Limb (tissue), 2 donors: ENCODE data around the gene TREH.
"Not testable (repeated sequence)": the region's sequence is repeated elsewhere in the genome, so short reads cannot be mapped to it uniquely, and the experiment has no call there.

Source experiments
- DNase-seq, 2 donors: peaks; one replicate each; pipeline ENCODE4 v3.0.0-alpha.2; 2016; ENCODE audit errors: extremely low spot score in 2 of 2

The TREH gene

DNA sequence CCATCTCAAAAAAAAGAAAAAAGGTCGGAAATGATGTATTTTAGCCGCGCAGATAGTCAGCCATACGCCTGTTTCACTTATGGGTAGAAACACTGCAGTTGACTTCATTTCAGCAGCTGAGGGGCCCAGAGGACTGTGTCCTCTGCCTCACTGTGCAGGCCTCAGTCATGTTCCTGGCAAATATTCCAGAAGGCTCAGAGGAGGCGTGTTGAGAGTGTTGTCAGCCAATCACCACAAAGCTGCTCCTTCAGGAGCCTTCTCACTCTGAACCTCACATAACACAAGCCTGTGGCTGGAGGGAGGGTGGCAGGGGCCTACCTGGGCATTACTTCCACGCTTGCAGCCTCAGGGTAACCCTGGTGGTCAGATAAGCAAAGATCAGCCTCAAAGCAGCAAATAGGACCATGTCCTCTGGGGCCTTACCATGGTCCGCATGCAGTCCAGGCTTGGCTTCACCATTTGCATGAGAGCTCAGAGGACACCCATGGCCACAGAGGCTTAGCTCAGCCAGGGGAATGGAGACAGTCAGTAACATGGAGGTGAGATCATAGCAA lies 17.3 kb upstream of the TREH start:
- DNase-seq: no peak

DNA sequence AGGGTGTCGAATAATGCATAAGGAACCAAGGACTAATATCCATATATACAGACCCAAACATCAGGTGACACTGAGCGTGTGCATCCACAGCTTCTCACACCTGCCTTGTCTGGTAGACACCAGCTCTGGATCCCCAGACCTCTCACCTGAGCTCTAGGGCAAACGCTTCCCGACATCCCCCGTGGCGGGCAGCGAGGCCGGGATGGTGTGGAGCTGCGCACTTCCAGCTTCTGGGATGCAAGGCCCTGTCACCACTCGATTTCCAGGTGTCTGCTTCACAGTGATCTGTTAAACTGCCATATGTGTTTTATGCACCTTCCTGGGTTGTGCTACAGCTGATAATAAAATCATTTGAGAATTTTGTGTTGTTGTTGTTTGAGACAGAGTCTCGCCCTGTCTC lies 15.3 kb upstream of the TREH start:
- DNase-seq: no peak

DNA sequence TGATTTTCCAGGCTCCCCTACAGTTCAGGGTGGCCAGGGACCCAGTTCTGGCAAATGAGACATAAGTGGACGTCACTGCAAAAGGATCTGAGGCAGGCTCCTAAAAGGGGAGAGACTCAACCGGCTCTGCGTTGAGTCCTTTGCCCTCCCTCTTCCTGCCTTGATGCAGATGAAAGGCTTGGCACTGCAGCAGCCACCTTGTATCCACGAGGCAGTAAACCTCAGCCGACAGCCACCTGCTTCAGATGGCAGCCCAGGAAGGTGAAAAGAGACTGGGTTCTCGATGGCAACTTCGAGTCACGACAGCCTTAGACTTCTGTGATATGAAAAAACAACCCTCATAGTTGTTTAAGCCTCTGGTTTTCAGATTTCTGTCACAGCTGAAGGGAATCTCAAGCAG lies 14.7 kb upstream of the TREH start:
- DNase-seq: no peak

DNA sequence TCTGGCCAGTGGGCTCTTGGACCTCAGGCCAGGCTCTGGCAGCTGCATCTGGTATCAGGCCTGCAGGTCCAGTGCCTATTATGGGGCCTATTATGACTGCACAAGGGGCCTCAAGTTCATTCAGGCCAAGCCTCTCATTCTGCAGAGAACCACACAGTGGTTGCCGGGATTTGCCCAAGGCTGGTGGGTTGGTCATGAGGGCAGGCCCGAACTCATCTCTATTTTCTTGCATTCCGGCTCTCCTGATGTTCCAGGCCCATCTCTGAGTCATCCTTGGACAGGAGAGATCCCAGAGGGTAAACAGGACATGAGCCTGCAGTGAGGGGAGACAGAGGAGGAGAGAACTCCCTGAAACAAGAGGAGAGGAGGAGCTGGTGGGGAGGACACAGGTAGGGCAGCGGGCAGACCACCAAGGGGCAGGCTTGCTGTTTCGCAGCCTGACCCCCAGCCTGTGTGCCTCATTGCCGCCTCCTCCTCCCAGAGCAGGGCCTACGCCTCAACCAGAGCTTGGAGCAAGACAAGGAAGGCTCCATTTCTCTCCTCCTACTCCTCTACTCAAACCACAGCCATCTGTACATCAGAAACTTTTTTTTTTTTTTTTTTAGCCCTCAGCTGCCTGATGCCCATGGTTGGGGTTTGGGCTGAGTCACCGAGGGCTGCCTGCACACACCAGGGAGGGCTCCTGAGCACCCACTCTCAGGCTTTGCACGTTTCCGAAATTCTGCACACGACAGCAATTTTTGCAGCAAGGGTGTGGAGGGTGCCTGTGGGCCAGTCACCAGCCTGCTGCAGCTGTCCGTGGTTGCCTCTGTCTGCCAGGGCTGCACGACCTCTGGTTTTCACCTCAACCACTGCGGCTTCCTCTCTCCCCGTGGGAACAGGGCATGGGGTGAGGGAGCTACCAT lies 12.7 kb upstream of the TREH start:
- DNase-seq: no peak

DNA sequence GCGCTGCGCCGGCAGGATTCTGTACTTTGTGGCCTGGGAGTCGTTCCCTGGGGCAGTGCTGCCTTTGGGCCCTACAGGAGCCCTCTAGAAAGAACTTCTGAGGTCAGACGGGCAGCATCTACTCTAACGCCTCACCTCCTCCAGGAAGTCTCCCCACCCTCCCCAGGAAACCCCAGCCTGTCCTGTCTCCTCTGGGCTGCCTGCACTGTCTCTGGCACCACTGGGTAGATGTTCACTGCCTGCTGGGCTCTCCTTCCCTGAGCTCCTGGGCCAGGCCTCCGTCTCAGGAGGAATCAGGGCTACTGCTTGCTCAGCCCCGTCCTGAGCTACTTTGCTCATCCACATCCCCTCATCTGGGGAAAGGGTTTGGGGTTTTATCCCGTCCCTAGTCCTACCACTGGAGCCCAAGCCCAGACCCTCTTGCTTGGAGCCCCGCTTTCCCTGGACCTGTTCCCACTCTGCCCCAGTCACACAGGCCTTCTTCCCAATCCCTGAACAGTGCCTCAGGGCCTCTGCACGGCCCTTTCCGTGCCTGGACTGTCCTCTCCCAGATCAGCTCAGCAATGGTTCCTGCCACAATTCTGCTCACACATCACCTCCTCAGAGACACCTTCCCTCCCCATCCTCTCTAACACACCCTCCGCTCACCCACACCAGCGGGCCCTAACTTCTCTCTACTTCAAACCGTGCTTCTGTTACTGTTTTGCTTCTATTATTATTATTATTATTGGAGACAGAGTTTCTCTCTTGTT lies 11.3 kb upstream of the TREH start:
- no peak for DNase-seq

DNA sequence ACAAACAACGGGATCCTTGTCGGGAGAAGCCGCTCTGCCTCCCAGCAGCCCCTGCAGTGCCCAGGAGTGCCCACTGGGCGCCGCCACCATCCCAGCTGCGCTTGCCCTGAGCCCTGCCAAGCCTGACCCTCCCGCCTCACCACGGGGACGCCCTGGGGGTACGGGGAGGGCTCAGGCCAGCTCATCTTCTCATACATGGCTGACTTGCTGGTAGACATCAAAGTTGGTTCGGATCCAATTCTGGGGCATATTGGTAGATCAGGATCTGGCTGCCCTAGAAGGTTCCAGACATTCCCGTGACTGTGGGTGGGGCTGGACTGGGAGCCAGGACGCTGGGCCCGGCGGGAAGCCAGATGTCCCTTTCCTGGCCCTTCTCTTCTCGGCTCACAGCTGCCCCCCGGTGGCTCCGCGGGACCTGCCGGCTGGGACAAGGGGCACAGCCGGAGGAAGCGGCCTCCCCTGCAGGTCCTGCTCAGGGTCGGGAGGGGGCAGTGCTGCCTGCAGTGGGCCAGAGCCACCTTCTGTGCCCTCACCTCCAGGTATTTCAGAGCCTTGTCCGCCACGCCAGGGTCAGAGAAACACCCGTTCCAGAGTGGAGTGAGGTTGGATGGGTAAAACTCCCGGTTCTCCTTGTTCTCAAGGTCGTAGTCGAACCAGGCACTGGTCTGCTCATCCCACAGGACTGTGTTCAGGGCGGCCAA lies 10.6 kb upstream of the TREH start:
- peak; percentile 87 to 94 for DNase-seq

DNA sequence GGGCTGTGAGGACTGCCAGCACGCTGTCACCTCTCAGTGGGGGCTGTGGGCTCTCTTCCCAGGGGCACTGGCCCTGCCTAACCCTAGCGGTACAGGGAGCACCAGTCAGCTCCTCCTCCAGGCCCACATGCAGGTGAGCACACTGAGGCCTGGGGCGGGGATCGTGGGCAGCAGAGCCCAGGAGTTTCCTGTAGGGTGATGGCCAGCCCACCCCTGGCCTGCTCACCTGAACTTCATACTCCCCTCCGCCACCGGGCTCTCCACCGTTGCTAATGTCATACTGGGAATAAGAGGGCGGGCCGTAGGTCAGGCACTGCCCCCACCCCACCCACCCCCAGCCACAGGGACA lies 10.0 kb upstream of the TREH start:
- no peak for DNase-seq

DNA sequence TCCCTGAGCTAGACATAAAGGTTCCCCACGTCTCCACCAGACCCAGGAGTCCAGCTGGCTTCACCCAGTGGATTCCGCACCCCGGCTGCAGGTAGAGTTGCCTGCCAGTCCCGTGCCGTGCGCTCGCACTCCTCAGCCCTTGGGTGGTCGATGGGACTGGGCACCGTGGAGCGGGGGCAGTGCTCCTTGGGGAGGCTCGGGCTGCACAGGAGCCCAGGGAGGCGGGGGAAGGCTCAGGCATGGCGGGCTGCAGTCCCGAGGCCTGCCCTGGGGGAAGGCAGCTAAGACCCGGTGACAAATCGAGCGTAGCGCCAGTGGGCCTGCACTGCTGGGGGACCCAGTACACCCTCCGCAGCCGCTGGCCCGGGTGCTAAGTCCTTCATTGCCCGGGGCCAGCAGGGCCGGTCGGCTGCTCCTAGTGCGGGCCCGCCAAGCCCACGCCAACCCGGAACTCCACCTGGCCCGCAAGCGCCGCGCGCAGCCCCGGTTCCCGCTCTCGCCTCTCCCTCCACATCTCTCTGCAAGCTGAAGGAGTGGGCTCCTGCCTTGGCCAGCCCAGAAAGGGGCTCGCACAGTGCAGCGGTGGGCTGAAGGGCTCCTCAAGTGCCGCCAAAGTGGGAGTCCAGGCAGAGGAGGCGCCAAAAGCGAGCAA lies 9.5 kb upstream of the TREH start:
- DNase-seq: no peak

DNA sequence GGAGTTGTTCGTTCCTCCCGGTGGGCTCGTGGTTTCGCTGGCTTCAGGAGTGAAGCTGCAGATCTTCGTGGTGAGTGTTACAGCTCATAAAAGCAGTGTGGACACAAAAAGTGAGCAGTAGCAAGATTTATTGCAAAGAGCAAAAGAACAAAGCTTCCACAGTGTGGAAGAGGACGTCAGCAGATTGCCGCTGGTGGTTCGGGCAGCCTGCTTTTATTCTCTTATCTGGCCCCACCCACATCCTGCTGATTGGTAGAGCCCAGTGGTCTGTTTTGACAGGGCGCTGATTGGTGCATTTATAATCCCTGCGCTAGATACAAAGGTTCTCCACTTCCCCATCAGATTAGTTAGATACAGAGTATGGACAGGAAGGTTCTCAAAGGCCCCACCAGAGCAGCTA lies 8.9 kb upstream of the TREH start:
- not testable (repeated sequence) for DNase-seq

DNA sequence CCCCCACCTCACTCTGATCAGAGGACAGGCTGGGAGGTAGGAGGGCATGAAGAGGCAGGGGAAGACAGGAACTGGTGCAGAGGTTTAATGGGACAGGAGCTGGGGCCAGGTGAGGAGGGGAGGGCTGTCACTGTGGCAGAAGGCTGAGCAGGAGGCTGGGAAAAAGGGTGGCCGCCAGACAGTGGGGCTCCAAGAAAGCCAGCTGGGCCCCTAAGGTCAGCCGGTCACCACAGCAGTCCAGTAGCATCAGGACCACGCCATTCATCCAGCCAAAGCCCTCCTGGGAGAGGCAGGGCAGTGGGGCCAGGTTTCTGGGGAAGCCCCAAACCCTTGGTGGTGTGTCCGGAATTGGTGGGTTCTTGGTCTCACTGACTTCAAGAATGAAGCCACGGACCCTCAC lies 8.5 kb upstream of the TREH start:
- DNase-seq: no peak

DNA sequence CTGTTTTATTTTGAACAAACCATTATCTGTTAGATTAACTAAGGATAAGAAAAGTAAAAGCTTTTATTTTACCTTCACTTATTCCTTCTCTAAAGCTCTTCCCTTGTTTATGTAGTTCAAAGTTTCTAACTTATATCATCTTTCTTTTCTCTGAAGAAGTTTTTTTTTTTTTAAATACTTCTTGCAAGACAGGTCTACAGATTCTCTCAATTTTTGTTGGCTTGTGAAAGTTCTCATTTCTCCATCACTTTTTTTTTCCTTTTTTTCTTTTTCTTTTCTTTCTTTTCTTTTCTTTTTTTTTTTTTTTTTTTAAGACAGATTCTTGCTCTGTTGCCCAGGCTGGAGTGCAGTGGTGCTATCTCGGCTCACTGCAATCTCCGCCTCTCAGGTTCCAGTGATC lies 4.7 kb upstream of the TREH start:
- no peak for DNase-seq

DNA sequence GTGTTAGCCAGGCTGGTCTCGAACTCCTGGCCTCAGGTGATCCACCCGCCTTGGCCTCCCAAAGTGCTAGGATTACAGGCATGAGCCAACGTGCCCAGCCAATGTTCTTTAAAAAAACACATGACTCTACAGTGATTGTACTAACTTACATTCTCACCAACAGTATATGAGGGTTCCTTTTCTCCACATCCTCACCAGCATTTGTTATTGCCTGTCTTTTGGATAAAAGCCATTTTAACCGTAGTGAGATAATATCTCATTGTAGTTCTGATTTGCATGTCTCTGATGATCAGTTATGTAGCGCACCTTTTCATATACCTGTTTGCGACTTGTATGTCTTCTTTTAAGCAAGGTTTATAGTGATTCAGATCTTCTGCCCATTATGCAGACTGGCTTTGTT lies 3.5 kb upstream of the TREH start:
- not testable (repeated sequence) for DNase-seq

DNA sequence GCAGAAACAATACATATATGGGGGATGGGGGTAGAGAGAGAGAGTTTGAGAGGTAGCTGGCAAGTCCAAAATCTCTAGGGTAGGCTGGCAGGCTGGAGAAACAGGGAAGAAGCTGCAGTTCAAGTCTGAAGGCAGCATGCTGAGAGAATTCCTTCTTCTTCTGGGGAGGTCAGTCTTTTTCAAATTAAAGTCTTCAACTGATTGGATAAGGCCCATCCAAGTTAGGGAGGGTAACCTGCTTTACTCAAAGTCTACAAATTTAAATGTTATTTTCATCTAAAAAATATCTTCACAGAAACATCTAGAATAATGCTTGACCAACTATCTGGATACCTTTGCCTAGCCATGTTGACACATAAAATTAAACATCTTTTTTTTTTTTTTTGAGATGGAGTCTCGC lies 2.9 kb upstream of the TREH start:
- no peak for DNase-seq

DNA sequence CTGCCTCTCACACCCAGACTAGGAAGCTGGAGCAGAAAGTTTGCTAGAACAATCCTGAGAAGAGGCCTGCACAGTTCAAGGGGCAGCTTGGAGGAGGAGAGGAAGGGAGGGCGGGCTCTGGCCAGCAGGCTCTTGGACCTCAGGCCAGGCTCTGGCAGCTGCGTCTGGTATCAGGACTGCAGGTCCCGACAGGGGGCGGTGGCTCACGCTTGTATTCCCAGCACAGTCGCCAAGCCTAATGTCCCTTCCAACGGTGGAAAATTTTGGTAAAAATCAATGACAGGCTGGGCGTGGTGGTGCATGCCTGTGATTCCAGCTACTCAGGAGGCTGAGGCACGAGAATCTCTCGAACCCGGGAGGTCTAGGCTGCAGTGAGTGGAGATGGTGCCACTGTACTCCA lies 542 bp downstream of the TREH start:
- not testable (repeated sequence) for DNase-seq

DNA sequence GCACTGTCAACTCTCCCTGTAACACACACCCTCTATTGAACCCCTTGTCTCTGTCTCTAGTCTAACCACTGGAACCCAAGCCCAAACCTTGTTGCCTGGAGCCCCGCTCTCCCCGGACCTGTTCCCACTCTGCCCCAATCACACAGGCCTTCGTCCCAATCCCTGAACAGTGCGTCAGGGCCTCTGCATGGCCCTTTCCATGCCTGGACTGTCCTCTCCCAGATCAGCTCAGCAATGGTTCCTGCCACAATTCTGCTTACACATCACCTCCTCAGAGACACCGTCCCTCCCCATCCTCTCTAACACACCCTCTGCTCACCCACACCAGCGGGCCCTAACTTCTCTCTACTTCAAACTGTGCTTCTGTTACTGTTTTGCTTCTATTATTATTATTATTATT lies 1.5 kb downstream of the TREH start:
- DNase-seq: no peak

DNA sequence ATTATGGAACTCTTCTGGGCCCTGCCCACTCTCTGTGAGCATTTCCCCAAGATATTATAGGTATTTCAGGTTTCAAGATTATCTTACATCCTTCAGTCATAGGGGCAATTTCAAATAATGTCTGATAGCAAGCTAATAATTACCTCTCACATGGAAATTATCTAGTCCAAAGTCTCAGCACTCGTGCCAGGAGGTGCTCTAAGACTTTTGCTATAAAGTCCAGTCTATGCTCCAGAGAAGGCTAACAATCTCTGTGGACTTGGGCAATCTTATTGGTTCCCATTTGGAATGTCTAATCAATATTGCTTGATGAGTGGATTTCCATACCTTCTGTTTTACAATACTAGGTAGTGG lies 5.4 kb downstream of the TREH start:
- no peak for DNase-seq

DNA sequence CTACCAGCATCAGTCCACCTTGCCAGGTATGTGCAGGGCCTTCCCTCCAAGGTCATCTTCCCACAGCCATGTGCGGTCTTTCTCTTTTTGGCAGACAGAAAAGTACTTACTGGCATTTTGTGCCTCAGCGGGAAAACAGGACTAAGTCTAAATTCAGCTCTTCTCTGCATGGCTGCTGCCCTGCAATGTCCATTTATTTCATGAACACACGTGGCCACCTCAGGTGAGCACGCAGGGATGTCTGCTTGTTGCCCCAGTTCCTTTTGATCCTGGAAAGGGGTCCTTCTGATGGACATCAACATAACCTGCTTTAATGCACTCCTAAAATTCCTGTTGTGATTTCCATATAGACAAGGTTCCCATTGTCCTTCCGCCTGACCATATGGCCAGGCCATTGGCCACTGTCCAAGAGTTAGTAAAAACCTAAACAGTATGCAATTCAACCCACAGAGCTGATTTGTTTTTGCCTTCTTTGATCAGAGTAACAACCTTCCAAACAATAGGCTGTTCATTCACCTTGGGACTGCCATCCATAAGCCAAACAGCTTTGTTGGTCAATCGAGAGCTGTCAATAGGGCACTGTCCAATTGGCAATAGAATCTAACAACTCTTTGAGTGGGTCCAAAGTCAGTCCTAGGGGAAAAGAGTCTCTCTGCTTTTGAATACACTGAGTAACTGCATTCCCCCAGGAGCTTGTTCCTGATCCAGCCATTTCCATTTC lies 5.9 kb downstream of the TREH start:
- no peak for DNase-seq

DNA sequence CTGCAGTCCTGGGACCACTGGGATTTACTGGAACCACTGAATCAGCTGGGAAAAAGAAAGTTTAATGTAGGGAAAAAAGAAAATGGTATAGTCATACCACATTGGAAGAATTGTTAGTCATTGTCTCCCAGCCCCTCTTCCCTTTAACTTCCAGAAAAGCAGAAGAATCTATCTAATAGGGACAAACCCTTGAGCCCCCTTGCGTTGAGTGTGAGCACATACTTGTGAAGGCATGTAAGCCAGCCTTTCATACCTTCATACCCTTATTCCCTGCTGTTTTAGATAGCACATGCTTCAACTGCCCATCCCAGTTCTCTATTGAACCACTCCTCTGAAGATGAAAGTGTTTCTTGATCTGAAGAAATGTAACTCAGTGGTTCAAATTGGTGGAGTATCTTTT lies 6.6 kb downstream of the TREH start:
- DNase-seq: no peak

DNA sequence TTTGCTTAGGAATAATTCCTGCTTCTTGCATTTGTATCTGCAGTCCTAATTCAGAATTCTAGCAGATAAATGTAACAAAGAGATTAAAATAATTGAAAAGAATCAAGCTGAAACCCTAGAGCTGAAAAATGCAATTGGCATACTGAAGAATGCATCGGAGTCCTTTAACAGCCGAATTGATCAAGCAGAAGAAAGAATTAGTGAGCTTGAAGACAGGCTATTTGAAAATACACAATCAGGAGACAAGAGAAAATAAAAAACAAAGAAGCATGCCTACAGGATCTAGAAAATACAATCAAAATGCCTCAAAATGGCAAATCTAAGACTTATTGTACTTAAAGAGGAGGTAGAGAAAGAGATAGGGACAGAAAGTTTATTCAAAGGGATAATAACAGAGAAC lies 8.2 kb downstream of the TREH start:
- DNase-seq: no peak

DNA sequence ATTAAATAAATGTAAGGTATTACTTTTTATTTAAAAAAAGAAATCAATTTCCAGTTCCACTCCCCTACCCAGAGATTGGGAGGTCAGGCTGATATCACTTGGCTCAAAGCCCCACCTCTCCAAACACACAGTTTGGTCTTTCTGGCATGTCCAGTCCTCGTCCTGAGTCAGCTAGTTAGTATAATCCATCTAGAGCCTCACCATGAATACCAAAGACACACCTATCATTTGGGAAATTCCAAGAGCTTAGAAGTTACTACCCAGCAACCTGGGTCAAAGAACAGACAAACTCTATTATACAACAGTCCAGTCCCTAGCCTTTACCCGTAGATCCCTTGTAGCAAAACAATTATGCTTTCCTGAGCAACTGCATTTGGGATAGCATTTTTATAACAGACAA lies 9.4 kb downstream of the TREH start:
- DNase-seq: no peak

DNA sequence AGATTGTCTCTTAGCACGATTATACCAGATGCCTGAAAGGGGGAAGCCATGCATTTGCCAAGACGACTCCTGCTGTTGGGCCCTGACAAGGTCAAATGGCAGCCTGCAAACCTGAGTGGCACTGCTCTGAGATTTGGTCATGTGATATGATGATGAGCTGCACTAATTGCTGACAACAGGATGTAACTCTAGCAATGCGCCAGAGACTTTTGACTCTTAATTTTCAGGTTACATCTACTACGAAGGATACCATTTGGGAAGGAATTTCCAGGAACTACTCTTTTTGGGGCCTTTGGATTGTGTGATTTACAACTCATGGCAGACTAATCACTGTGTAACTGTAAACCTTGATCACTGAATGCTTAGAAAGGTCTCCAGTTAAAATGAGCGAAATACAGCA lies 13.1 kb downstream of the TREH start:
- DNase-seq: no peak
